Body of pancreas (tissue), 4 donors: ENCODE data around the gene GSTA2.
"Not testable (repeated sequence)": the region's sequence is repeated elsewhere in the genome, so short reads cannot be mapped to it uniquely, and the experiment has no call there.

Experiments
- CTCF ChIP-seq, 7 experiments: fragments of 450-650 bp in 4 of 7; fragments of 200-600 bp in 3 of 7; sonication (generic) in 3 of 7; IDR thresholded peaks; one replicate each; pipeline ENCODE4 v1.5.1; 2016 to 2019; ENCODE audit warnings: antibody characterized with exemption in 7 of 7
- POLR2A ChIP-seq, 3 donors: fragments of 450-650 bp; IDR thresholded peaks; one replicate each; pipeline ENCODE4 v1.6.1; 2016; ENCODE audit warnings: antibody characterized with exemption in 3 of 3, mild to moderate bottlenecking in 2 of 3

GRCh38 chr6:52809777-52810176 lies 46.5 kb upstream of the GSTA2 start:
- TF ChIP-seq POLR2A, CTCF (IDR thresholded peaks at IDR 0.05): not testable (repeated sequence)
